ENCODE results near the gene LZIC.

LZIC gene

GRCh38 chr1:9910423-9911178, 32.6 kb downstream of the LZIC start:
- peak; percentile 100 for DNase-seq (ENCODE audit: low read depth in 1 of 2, low spot score in 1 of 2)

- DNase-seq (ENCODE audit: low read depth in 1 of 2, low spot score in 1 of 2): no peak
Measured at GRCh38 chr1:9910076-9910422, 33.1 kb downstream of the LZIC start, which contains the start of gene CTNNBIP1. Gene CTNNBIP1 (minus strand): TSS chr1:9910269. CDS start chr1:9872064, 38,205 bp downstream.

GRCh38 chr1:9909234-9910046, 33.8 kb downstream of the LZIC start:
- DNase-seq (ENCODE audit: low read depth in 1 of 2, low spot score in 1 of 2): peak in 1 of 2 donors; percentile 4

GRCh38 chr1:9908871-9909233, 34.3 kb downstream of the LZIC start:
- DNase-seq (ENCODE audit: low read depth in 1 of 2, low spot score in 1 of 2): no peak

- DNase-seq (ENCODE audit: low read depth in 1 of 2, low spot score in 1 of 2): no peak
Measured at GRCh38 chr1:9907441-9907840, 35.8 kb downstream of the LZIC start.

GRCh38 chr1:9906466-9906865, 36.7 kb downstream of the LZIC start:
- DNase-seq (ENCODE audit: low read depth in 1 of 2, low spot score in 1 of 2): no peak

GRCh38 chr1:9905010-9905409, 38.2 kb downstream of the LZIC start:
- no peak for DNase-seq (ENCODE audit: low read depth in 1 of 2, low spot score in 1 of 2)

- DNase-seq (ENCODE audit: low read depth in 1 of 2, low spot score in 1 of 2): no peak
Measured at GRCh38 chr1:9904596-9904995, 38.6 kb downstream of the LZIC start.

- no peak for DNase-seq (ENCODE audit: low read depth in 1 of 2, low spot score in 1 of 2)
Measured at GRCh38 chr1:9903801-9904527, 39.2 kb downstream of the LZIC start.

- no peak for DNase-seq (ENCODE audit: low read depth in 1 of 2, low spot score in 1 of 2)
Measured at GRCh38 chr1:9902060-9902452, 41.1 kb downstream of the LZIC start.

GRCh38 chr1:9901148-9902059, 41.8 kb downstream of the LZIC start:
- no peak for DNase-seq (ENCODE audit: low read depth in 1 of 2, low spot score in 1 of 2)

- DNase-seq (ENCODE audit: low read depth in 1 of 2, low spot score in 1 of 2): no peak
Measured at GRCh38 chr1:9900142-9901043, 42.8 kb downstream of the LZIC start.

GRCh38 chr1:9894115-9894514, 49.1 kb downstream of the LZIC start:
- DNase-seq (ENCODE audit: low read depth in 1 of 2, low spot score in 1 of 2): no peak

GRCh38 chr1:9892563-9893528, 50.3 kb downstream of the LZIC start:
- DNase-seq (ENCODE audit: low read depth in 1 of 2, low spot score in 1 of 2): no peak

GRCh38 chr1:9891207-9891606, 52.0 kb downstream of the LZIC start:
- DNase-seq (ENCODE audit: low read depth in 1 of 2, low spot score in 1 of 2): no peak

- no peak for DNase-seq (ENCODE audit: low read depth in 1 of 2, low spot score in 1 of 2)
Measured at GRCh38 chr1:9890224-9890731, 52.9 kb downstream of the LZIC start.

- DNase-seq (ENCODE audit: low read depth in 1 of 2, low spot score in 1 of 2): no peak
Measured at GRCh38 chr1:9889411-9889810, 53.8 kb downstream of the LZIC start.

- DNase-seq (ENCODE audit: low read depth in 1 of 2, low spot score in 1 of 2): no peak
Measured at GRCh38 chr1:9888886-9889285, 54.3 kb downstream of the LZIC start.

All from stimulated activated CD4-positive, alpha-beta T cell treated with anti-CD3 and anti-CD28 coated beads, Interleukin-15, amount 100 ng/mL, for 1 hour (primary cell).